Lung microvascular endothelial cell (primary cell): ENCODE results near the gene PIMREG. TPM values are rescaled to one million over a fixed set of nuclear protein-coding genes. Genes with fewer than 3 reads are reported as not detected.
"Not testable (repeated sequence)": the region's sequence is repeated elsewhere in the genome, so short reads cannot be mapped to it uniquely, and the experiment has no call there.

Experiments
- DNase-seq, 2 donors: peaks; one replicate each; pipeline versions ENCODE4 v3.0.0 to v3.0.0-alpha.2; 2010; ENCODE audit warnings: low read depth in 2 of 2
- total RNA-seq: library from RNA; depleted of rRNA; stranded (reverse); fragments of >200 nt; gene quantifications from 2 replicates; pipeline ENCODE4 v1.2.1, GENCODE V29; 2014

Gene PIMREG
- total RNA-seq, 1 donor from 2014 or later: 4.6 TPM

- no peak for DNase-seq
These were observed 33.7 kb downstream of the PIMREG start for GRCh38 chr17:6477831-6478383.

- no peak for DNase-seq
These were observed 34.2 kb downstream of the PIMREG start for GRCh38 chr17:6478486-6478885.

- DNase-seq: peak; percentile 19 to 22
These were observed 35.5 kb downstream of the PIMREG start for GRCh38 chr17:6479622-6480302.

- no peak for DNase-seq
These were observed 36.0 kb downstream of the PIMREG start for GRCh38 chr17:6480303-6480675.

DNA sequence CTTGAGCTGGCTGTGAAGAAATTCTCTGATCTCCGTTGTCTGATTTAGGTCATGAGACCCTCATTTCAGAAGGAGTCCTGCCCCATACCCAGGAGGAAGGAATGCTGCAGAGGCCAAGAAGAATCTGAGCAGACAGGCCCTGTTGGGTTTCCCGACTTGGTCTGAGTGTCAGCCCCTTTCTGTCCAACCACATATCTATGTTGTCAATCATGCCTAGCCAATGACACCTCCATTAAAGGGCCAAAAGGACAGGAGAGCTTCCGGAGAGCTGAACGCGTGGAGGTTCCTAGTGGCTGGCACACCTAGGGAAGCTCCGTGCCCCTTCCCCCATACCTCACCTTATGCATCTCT lies 37.8 kb downstream of the PIMREG start:
- DNase-seq: no peak

- DNase-seq: not testable (repeated sequence)
These were observed 38.5 kb downstream of the PIMREG start for GRCh38 chr17:6482796-6483195.

GRCh38 chr17:6483507-6483906 lies 39.3 kb downstream of the PIMREG start:
- DNase-seq: no peak

- no peak for DNase-seq
These were observed 41.6 kb downstream of the PIMREG start for GRCh38 chr17:6485646-6486412.

DNA sequence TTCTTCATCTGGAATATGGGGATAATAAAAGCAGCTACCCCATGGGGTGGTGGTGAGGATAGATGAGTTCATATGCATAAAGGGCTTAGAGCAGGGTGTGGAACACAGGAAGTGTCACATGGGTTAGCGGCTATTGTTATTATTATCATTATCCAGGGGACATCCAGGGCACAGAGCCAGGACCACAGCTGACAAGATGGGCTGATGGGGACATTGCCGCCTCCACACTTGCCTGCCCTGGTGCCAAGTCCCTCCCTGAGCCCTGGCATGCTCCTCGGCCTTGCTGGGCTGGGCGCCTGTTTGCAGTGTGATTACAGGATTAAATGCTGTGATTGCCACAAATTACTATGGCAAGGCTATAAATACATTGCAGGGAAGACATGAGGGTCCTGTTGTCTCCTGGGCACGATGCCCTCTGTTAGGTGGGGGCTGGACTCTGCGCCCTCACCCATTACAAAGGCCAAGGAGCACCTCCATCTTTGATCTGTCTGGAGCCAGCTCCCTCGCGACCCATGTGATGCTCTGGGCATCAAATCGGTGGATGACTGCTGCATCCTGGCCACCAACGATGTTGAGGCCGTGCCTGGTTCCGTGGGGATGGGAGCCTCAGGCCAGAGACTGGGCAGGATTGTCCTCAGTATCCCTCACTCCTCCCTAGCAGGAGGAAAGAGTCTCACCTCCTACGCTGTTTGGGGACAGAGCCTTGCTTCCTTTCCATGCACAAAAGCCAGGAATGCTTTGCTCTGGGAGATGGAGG lies 43.2 kb downstream of the PIMREG start:
- peak in 1 of 2 donors; percentile 79 for DNase-seq

- no peak for DNase-seq
These were observed 43.8 kb downstream of the PIMREG start for GRCh38 chr17:6488008-6488539.

DNA sequence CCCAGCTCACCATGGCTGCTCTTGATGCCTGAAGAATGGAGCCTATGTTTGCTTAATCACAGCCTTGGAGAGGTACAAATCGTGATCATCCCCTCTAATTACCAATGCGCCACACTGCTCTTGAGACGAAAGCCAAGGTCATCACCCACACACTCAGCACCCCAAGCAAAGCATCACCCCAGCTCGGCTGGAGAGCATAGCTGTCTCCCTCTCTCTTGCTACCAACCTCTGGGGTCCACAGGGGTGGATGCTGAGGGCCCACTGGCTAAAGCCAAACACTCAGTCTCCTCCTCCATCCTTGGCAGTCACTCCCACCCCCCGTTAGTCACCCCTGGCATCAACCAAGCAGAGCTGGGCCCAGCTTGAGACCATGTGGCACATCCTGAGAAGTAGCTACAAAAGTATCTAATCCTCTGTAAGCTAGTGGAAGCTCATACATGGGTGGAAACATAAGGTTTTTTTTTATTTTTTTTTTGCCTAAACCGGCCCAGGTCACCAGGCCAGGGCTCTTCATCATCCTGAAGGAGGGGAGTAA lies 44.8 kb downstream of the PIMREG start:
- DNase-seq: no peak

DNA sequence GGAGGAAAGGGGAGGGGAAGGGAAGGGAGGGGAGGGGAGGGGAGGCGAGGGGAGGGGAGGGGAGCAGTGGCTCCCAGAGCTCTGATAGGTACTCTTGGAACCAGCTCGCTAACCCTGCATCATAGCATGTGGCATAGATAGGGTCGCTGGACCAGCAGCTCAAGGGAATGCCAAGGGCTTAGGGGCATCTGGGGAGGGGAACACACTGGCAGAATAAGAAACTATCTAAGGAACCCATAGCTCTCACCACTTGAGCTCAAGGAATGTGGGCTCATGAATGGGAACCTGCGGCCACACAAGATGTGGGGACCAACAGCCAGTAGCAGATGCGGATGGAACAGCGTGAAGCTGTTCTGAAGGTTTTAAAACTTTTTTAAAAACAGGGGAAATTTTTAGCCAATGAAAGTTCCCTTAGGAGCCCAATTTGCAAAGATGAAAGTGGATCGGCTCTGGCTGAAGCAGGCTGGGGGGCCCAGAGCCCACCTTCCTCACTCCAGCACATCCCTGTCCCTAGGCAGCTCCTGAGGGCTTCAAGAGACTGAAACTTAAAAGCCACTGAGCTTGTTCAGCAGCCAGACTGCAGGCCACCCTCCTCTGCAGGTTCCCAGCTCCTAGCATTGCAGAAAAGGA lies 46.9 kb downstream of the PIMREG start:
- DNase-seq: no peak

DNA sequence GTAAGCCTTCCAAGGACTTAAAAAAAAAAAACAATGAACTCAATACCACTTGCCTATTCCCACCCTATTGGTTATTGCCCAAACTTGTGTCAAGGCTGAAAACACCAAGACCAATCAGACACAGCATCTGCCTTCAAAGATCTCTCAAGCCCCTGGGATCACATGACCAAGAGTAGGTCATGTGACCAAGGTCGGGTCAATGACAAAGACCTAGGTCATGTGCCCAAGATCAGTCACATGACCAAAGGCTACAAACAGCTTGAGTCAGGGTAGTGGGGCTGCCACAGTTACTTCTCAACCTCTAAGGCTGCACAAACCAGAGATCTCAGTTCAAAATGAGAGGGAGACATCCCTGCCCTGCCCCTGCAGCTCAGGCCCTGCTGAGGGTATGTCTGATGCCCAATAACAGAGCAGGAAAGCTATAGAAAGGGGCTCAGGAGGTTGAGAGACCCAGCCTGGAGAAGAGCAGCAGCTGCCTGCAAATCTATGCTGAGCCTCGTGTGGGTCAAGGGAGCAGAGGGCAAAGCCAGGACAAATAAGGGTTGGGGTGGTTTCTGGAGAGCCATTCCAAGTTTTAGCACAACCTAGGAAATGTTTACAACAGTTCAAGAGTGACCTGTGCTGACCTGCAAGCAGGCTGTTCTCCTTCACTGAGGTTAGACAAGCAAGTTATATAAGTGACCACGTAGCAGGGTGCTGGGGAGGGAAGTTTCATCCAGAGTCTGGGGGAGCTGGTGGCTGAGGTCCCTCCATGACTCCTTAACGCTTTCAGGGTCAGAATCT lies 48.8 kb downstream of the PIMREG start:
- no peak for DNase-seq

DNA sequence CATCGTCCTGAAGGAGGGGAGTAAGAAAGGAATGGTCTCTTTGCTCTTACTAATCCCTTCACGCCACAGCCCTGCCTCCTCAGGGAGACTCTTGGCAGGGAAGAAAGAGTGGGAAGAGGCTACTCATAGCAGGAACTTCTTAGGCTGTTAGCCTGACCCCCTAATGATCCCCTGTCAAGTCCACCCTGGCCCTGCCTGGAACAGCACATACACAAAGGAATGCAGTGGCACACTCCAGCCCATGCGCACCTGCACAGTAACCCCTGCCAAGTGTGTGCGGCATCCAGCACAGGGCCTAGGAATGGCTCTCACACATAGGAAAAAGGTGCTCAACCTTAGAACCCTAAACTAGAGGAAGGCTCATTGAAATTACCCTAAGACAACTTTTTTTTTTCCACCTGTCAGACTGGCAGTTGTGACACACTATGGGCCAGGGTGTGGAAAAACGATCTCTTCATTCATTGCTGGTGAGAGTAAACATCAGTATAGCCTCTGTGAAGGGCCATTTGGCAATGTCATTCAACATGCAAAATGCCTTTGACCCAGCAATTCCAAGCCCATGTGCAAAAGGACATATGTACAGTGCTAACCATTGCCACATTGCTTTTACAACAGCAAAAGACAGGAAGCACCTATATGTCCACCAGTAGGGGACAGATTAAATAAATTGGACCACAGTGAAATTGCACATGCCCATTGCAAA lies 50.1 kb downstream of the PIMREG start:
- no peak for DNase-seq

GRCh38 chr17:6495450-6496115 lies 51.3 kb downstream of the PIMREG start:
- DNase-seq: no peak

GRCh38 chr17:6496116-6496481 lies 51.8 kb downstream of the PIMREG start:
- DNase-seq: no peak

- no peak for DNase-seq
These were observed 52.6 kb downstream of the PIMREG start for GRCh38 chr17:6496640-6497441.

DNA sequence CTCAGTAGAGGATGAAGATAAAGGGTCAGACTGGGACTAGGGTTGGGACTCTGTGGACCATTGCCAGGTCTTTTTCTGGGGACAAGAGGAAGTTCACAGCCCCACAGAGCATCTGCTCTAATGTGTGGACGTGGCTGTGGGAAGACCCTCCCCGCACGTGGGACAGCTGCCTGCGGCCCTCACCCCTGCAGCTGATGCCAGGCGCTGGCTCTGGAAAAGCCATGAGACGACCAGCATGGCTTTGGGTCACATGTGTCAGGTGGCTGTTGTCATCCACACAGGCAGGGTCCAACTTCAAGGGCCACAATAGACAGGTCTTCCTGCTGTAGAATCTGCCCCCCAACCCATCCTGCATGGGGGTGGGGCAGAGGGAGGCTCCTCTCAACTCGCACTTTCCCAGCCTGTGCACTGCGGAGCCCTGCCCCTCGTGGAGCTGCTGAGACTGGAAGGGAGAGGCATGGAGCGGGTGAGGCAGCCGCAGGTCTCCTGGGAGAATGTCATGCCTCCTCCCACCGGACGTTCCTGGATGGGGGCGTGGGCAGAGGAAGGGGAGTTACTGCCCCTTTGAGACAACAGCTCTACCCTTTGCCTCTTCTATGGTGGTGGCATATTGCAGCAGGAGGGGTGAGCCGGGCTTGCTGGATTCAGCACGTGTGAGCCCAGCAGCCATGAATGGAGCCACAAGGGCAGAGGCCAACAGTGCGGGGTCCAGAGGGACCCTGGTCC lies 53.4 kb downstream of the PIMREG start:
- DNase-seq: no peak
